GM23338 (cell line): Measurements from ENCODE around the gene CLTRN.

Source experiments
- CREB1 ChIP-seq: fragments of 250-450 bp; sonication (Bioruptor Pico); IDR thresholded peaks from 2 replicates; pipeline ENCODE4 v1.5.0; 2020; ENCODE audit warnings: low read depth, mild to moderate bottlenecking, moderate library complexity
- CTCF ChIP-seq, 2 experiments: fragments of 200-600 bp in 1 of 2; sonication (generic) in 1 of 2; conservative IDR thresholded peaks; 2 replicates each; pipeline versions ENCODE4 v1.5.1 to v1.6.1; 2016 to 2017; ENCODE audit warnings: antibody characterized with exemption in 2 of 2, low read depth in 2 of 2, mild to moderate bottlenecking in 2 of 2, moderate library complexity in 1 of 2
- ETS1 ChIP-seq: IDR thresholded peaks from 2 replicates; pipeline ENCODE4 v1.6.1; 2016; ENCODE audit warnings: antibody characterized with exemption
- EZH2 ChIP-seq: fragments of 200-600 bp; sonication (generic); IDR thresholded peaks from one replicate; pipeline ENCODE4 v1.8.0; 2017; ENCODE audit warnings: antibody characterized with exemption, mild to moderate bottlenecking, low read depth; ENCODE audit not compliant: unreplicated experiment
- EZH2phosphoT487 ChIP-seq: fragments of 200-600 bp; sonication (generic); IDR thresholded peaks from one replicate; pipeline ENCODE4 v1.8.1; 2018; ENCODE audit warnings: antibody characterized with exemption; ENCODE audit not compliant: unreplicated experiment
- JUNB ChIP-seq: IDR thresholded peaks from one replicate; pipeline ENCODE4 v1.6.1; 2016; ENCODE audit warnings: antibody characterized with exemption; ENCODE audit not compliant: unreplicated experiment
- NANOG ChIP-seq: IDR thresholded peaks from 2 replicates; pipeline ENCODE4 v1.6.1; 2016; ENCODE audit warnings: antibody characterized with exemption, borderline replicate concordance
- POLR2AphosphoS5 ChIP-seq: IDR thresholded peaks from 2 replicates; pipeline ENCODE4 v1.6.1; 2016; ENCODE audit warnings: antibody characterized with exemption, low read depth
- REST ChIP-seq: IDR thresholded peaks from one replicate; pipeline ENCODE4 v1.6.1; 2018; ENCODE audit warnings: antibody characterized with exemption; ENCODE audit not compliant: unreplicated experiment
- STAT1 ChIP-seq: IDR thresholded peaks from one replicate; pipeline ENCODE4 v1.6.1; 2016; ENCODE audit warnings: antibody characterized with exemption; ENCODE audit not compliant: unreplicated experiment
- ZNF114 ChIP-seq: fragments of 250-450 bp; sonication (Bioruptor Pico); IDR thresholded peaks from 2 replicates; pipeline ENCODE4 v1.5.0; 2020; ENCODE audit warnings: mild to moderate bottlenecking, moderate library complexity
- ZNF331 ChIP-seq: fragments of 250-450 bp; sonication (Bioruptor Pico); IDR thresholded peaks from 2 replicates; pipeline ENCODE4 v1.5.0; 2020; ENCODE audit warnings: low read depth, mild to moderate bottlenecking, moderate library complexity
- ZNF462 ChIP-seq: fragments of 250-450 bp; sonication (Bioruptor Pico); IDR thresholded peaks from 2 replicates; pipeline ENCODE4 v1.5.0; 2020; ENCODE audit warnings: mild to moderate bottlenecking, moderate library complexity

- TF ChIP-seq REST (no peak), CTCF (conservative IDR thresholded peaks at IDR 0.05; ENCODE audit: low read depth in 2 of 2) (no peak), EZH2 (no peak), POLR2AphosphoS5 (no peak), EZH2phosphoT487 (no peak), ETS1 (no peak), JUNB (no peak), STAT1 (no peak), CREB1 (no peak), ZNF462 (CRISPR knock-in tag) (no peak), NANOG (no peak), ZNF331 (no peak), ZNF114 (no peak)
These were observed 18.1 kb downstream of the CLTRN start for GRCh38 chrX:15646543-15646942.
